Loucy (cell line): ENCODE results near the gene ACAT1.

Experiments
- CTCF ChIP-seq: fragments of 200-600 bp; sonication (generic); conservative IDR thresholded peaks from 2 replicates; pipeline ENCODE4 v1.5.1; 2014; ENCODE audit warnings: mild to moderate bottlenecking, antibody characterized with exemption, low read length
- EZH2phosphoT487 ChIP-seq: fragments of 200-600 bp; IDR thresholded peaks from 2 replicates; pipeline ENCODE4 v1.6.1; 2018; ENCODE audit warnings: antibody characterized with exemption, mild to moderate bottlenecking, moderate library complexity, borderline replicate concordance

GRCh38 chr11:108137212-108137611, 15.8 kb downstream of the ACAT1 start:
- no peak for TF ChIP-seq CTCF
- no peak for TF ChIP-seq EZH2phosphoT487
